Epithelial cell of esophagus (primary cell): Measurements from ENCODE around the gene TUBB3.

Experiments
- DNase-seq: peaks from one replicate; pipeline ENCODE4 v3.0.0; 2010; ENCODE audit warnings: low read depth
- H3K4me3 ChIP-seq: 2 replicates; pipeline ENCODE4 v1.5.1; 2011; ENCODE audit warnings: mild to moderate bottlenecking, low read length, control low read depth
- CTCF ChIP-seq: IDR thresholded peaks from 2 replicates; pipeline ENCODE4 v1.5.1; 2011; ENCODE audit warnings: low read depth, mild to moderate bottlenecking, low read length, control low read depth, inconsistent platforms; ENCODE audit not compliant: insufficient read depth; ENCODE audit errors: missing control alignments

Gene TUBB3

GRCh38 chr16:89893642-89894548, 29.2 kb upstream of the TUBB3 start:
- TF ChIP-seq CTCF = no peak
- no peak overlapping the region for H3K4me3 ChIP-seq
- DNase-seq = no peak

GRCh38 chr16:89895482-89896250, 27.5 kb upstream of the TUBB3 start:
- DNase-seq = no peak
- TF ChIP-seq CTCF = no peak
- H3K4me3 ChIP-seq = no peak overlapping the region

- no peak for DNase-seq
- no peak for TF ChIP-seq CTCF
- no peak overlapping the region for H3K4me3 ChIP-seq
These were observed 25.9 kb upstream of the TUBB3 start for GRCh38 chr16:89897204-89897603.

- TF ChIP-seq CTCF = no peak
- H3K4me3 ChIP-seq = no peak overlapping the region
- DNase-seq = no peak
These were observed 24.8 kb upstream of the TUBB3 start for GRCh38 chr16:89898201-89898967.

GRCh38 chr16:89899879-89900481, 23.2 kb upstream of the TUBB3 start:
- DNase-seq = no peak
- TF ChIP-seq CTCF = no peak
- no peak overlapping the region for H3K4me3 ChIP-seq

GRCh38 chr16:89900885-89901284, 22.3 kb upstream of the TUBB3 start:
- DNase-seq = no peak
- no peak for TF ChIP-seq CTCF

More at GRCh38 chr16:89900885-89901284, 22.3 kb upstream of the TUBB3 start:
- no peak overlapping the region for H3K4me3 ChIP-seq
